GM12878 (cell line): Measurements from ENCODE around the gene PRSS56. TPM values are rescaled to one million over a fixed set of nuclear protein-coding genes. Genes with fewer than 3 reads are reported as not detected.

Experiments
- ATAC-seq: fragments of 200-7000 bp; cut with Tn5 transposase; 3 replicates; pipeline ENCODE4 v1.9.1; 2020; ENCODE audit warnings: mild to moderate bottlenecking, moderate library complexity
- BruUV-seq: library from RNA; stranded (reverse); fragments of 400-500 nt; replicated peaks from 2 replicates; lab custom pipeline; 2021; lab: Mats Ljungman, UMichigan
- CTCF ChIA-PET: fragments of 300-600 bp; sonication (Branson Sonifier 250); formaldehyde crosslinking; extraction: SDS; loops from one replicate; lab custom pipeline; 2021; ENCODE audit warnings: inconsistent platforms; lab: Yijun Ruan, JAX
- POLR2A ChIA-PET: fragments of 350-600 bp; formaldehyde crosslinking; extraction: SDS; loops from one replicate; lab custom pipeline; 2021; ENCODE audit warnings: inconsistent platforms; lab: Charles Lee
- RAD21 ChIA-PET: fragments of 300-600 bp; sonication (Branson Sonifier 250); formaldehyde crosslinking; loops from one replicate; lab custom pipeline; 2023; ENCODE audit warnings: antibody characterized with exemption; ENCODE audit not compliant: unreplicated experiment; lab: Charles Lee
- SMC1A ChIA-PET: fragments of 300-600 bp; sonication (Branson Sonifier 250); formaldehyde crosslinking; loops from one replicate; lab custom pipeline; 2023; ENCODE audit not compliant: unreplicated experiment, uncharacterized antibody; lab: Charles Lee
- DNase-seq: peaks from one replicate; pipeline ENCODE4 v3.0.0-alpha.2; 2011; ENCODE audit warnings: low read depth, low spot score
- FAIRE-seq: peaks from 3 replicates; lab custom pipeline; 2011; peaks lifted over from hg19 to GRCh38; lab: Jason Lieb, UNC
- H2AFZ ChIP-seq: 2 replicates; pipeline ENCODE4 v1.6.0; 2011; ENCODE audit warnings: low read depth, low read length, control low read depth; ENCODE audit not compliant: control insufficient read depth
- H3K27ac ChIP-seq: 2 replicates; pipeline ENCODE4 v1.5.1; 2011; ENCODE audit warnings: control low read depth; ENCODE audit not compliant: control insufficient read depth, insufficient read depth
- H3K27me3 ChIP-seq, 2 experiments: replicated peaks in 1 of 2; 2 replicates each; pipeline versions ENCODE4 v1.6.0 to v1.6.1; 2011; ENCODE audit warnings: low read length in 1 of 2; ENCODE audit not compliant: control insufficient read depth in 2 of 2, insufficient read depth in 2 of 2
- H3K36me3 ChIP-seq, 2 experiments: 2 replicates each; pipeline ENCODE4 v1.5.1; 2011; ENCODE audit warnings: low read length in 1 of 2; ENCODE audit not compliant: control insufficient read depth in 2 of 2, insufficient read depth in 2 of 2
- H3K4me1 ChIP-seq: 2 replicates; pipeline ENCODE4 v1.6.1; 2011; ENCODE audit warnings: mild to moderate bottlenecking, low read length, moderate library complexity, mixed read lengths; ENCODE audit not compliant: control insufficient read depth, insufficient read depth
- H3K4me2 ChIP-seq: 2 replicates; pipeline ENCODE4 v1.6.0; 2011; ENCODE audit warnings: control low read depth; ENCODE audit not compliant: control insufficient read depth, insufficient read depth
- H3K4me3 ChIP-seq: fragments of 200-600 bp; sonication (generic); 2 replicates; pipeline ENCODE4 v1.5.1; 2016
- H3K79me2 ChIP-seq: 2 replicates; pipeline ENCODE4 v1.6.0; 2011; ENCODE audit warnings: low read length; ENCODE audit not compliant: control insufficient read depth, insufficient read depth
- H3K9ac ChIP-seq: 2 replicates; pipeline ENCODE4 v1.8.0; 2011; ENCODE audit warnings: low read length, control low read depth, mixed read lengths; ENCODE audit not compliant: control insufficient read depth, insufficient read depth
- H3K9me3 ChIP-seq: replicated peaks from 3 replicates; pipeline ENCODE4 v1.5.1; 2011; ENCODE audit warnings: mild to moderate bottlenecking, low read length; ENCODE audit not compliant: control insufficient read depth, insufficient read depth
- H4K20me1 ChIP-seq: 2 replicates; pipeline ENCODE4 v1.6.0; 2011; ENCODE audit not compliant: control insufficient read depth, insufficient read depth
- BCL11A ChIP-seq: IDR thresholded peaks from 2 replicates; pipeline ENCODE4 v1.6.1; 2011; ENCODE audit warnings: low read depth, low read length
- BCLAF1 ChIP-seq: fragments of 450-650 bp; IDR thresholded peaks from 2 replicates; pipeline ENCODE4 v1.6.1; 2017; ENCODE audit warnings: antibody characterized with exemption, mild to moderate bottlenecking, moderate library complexity
- BHLHE40 ChIP-seq, 2 experiments: fragments of 450-650 bp in 1 of 2; IDR thresholded peaks; 2 replicates each; pipeline ENCODE4 v1.6.1; 2011 to 2017; ENCODE audit warnings: low read depth in 2 of 2, borderline replicate concordance in 1 of 2, improper control_type of control experiment in 1 of 2, low read length in 1 of 2, mild to moderate bottlenecking in 1 of 2
- IRF3 ChIP-seq: fragments of 450-650 bp; IDR thresholded peaks from 2 replicates; pipeline ENCODE4 v1.6.1; 2014; ENCODE audit warnings: mild to moderate bottlenecking
- JUND ChIP-seq: IDR thresholded peaks from 2 replicates; pipeline ENCODE4 v1.6.1; 2012; ENCODE audit warnings: low read depth, mild to moderate bottlenecking, low read length, improper control_type of control experiment, moderate library complexity
- MYB ChIP-seq: fragments of 150-350 bp; IDR thresholded peaks from 2 replicates; pipeline ENCODE4 v1.6.1; 2014; ENCODE audit warnings: mild to moderate bottlenecking, low read depth, low read length, borderline replicate concordance
- PAX8 ChIP-seq: fragments of 450-650 bp; IDR thresholded peaks from 2 replicates; pipeline ENCODE4 v1.6.1; 2017; ENCODE audit warnings: mild to moderate bottlenecking, moderate library complexity
- TCF3 ChIP-seq: IDR thresholded peaks from 2 replicates; pipeline ENCODE4 v1.6.1; 2012; ENCODE audit warnings: low read depth, mild to moderate bottlenecking, low read length, borderline replicate concordance; ENCODE audit not compliant: insufficient read depth
- ZBTB40 ChIP-seq: fragments of 450-650 bp; IDR thresholded peaks from 2 replicates; pipeline ENCODE4 v1.6.1; 2016; ENCODE audit warnings: mild to moderate bottlenecking, moderate library complexity, borderline replicate concordance
- ZNF274 ChIP-seq: IDR thresholded peaks from one replicate; pipeline ENCODE4 v1.8.0; 2011; ENCODE audit not compliant: insufficient read length, insufficient read depth
- WGBS: methylation state at CpG from one replicate; pipeline ENCODE4 v1.1.6; 2016; ENCODE audit warnings: low lambda C conversion rate; ENCODE audit not compliant: insufficient replicate concordance, insufficient coverage; ENCODE audit errors: missing lambda C conversion rate; 5-methylcytosine and 5-hydroxymethylcytosine counted together
- in situ Hi-C: fragments of 300-500 bp; cut with MboI; formaldehyde crosslinking; loops from 9 replicates; pipeline ENCODE4 v1.14.3; 2018; ENCODE audit warnings: mixed read lengths
- intact Hi-C: fragments of 100-400 bp; cut with micrococcal nuclease; formaldehyde crosslinking; loops from one replicate; pipeline ENCODE4 v1.14.2; 2022; ENCODE audit not compliant: unreplicated experiment
- polyA plus RNA-seq, 11 experiments: library from polyadenylated mRNA; depleted of rRNA in 4 of 11; unstranded in 6 of 11; stranded (reverse) in 5 of 11; fragments of >200 nt; fragmentation: Nextera tagmentation in 4 of 11; fragmentation: Illumina TruSeq in 1 of 11; extraction: Ambion mirVana in 4 of 11; extraction: Trizol in 1 of 11; gene quantifications; 1 replicate in 1 of 11; 2 replicates in 10 of 11; pipeline versions ENCODE4 v1.2.1 to v1.2.3, GENCODE V29; 2011 to 2016; ENCODE audit warnings: inconsistent platforms in 2 of 11, missing spikeins in 2 of 11, low read depth in 1 of 11
- total RNA-seq, 4 experiments: library from RNA; depleted of rRNA in 3 of 4; stranded (reverse); fragments of >200 nt in 3 of 4; fragmentation: Illumina TruSeq in 1 of 4; extraction: Trizol in 1 of 4; gene quantifications; 2 replicates each; pipeline versions ENCODE4 v1.2.1 to v1.2.3, GENCODE V29; 2013 to 2021

The PRSS56 gene
- total and polyA plus RNA-seq, 10 of the 15 experiments (the other 5 are each of a cell fraction or from before 2014, with no cell fraction given): not detected

- WGBS: 21% methylated on average over 4 of the region's 4 CpGs
- ChIA-PET SMC1A (interaction anchor here (0.5 kb wide), 1 partner anchor 76 kb away, joined by 4 read pairs; no protein-coding TSS in a partner anchor), RAD21 (no interaction called here), POLR2A (no interaction called here), CTCF (no interaction called here)
- Histone ChIP-seq H3K4me2 (no peak overlapping the region), H2AFZ (no peak overlapping the region), H3K4me3 (no peak overlapping the region), H3K9me3 (no peaks in the 10 kb centered on the region), H3K4me1 (no peaks in the 10 kb centered on the region), H3K79me2 (no peaks in the 10 kb centered on the region), H3K9ac (no peak overlapping the region), H3K36me3 (no peaks in the 10 kb centered on the region), H3K27ac (no peak overlapping the region), H3K27me3 (peaks cover 5 to 9% of the 10 kb centered on the region in 2 experiments), H4K20me1 (no peaks in the 10 kb centered on the region)
- DNase-seq (no peak), FAIRE-seq (no peak), ATAC-seq (no peak)
- no TSS peak for BruUV-seq
- in situ Hi-C loops: no loop called here
- no peak for TF ChIP-seq IRF3
- TF ChIP-seq TCF3: no peak
- no peak for TF ChIP-seq BCL11A
- TF ChIP-seq JUND: no peak
- no peak for TF ChIP-seq ZNF274
- no peak for TF ChIP-seq BHLHE40 (IDR thresholded peaks at IDR 0.05; ENCODE audit: borderline replicate concordance in 1 of 2, low read depth in 2 of 2, low read length in 1 of 2)
- no peak for TF ChIP-seq MYB
- intact Hi-C loops: no loop called here
These were observed 13.5 kb upstream of the PRSS56 start for GRCh38 chr2:232506709-232507108.

- no TSS peak for BruUV-seq
- H3K27ac ChIP-seq: no peak overlapping the region
- ChIA-PET POLR2A (no interaction called here), SMC1A (no interaction called here), RAD21 (no interaction called here), CTCF (no interaction called here)
- FAIRE-seq (no peak), ATAC-seq (no peak), DNase-seq (no peak)
- in situ Hi-C loops: no loop called here
- no peak overlapping the region for H3K4me3 ChIP-seq
- no peak overlapping the region for H2AFZ ChIP-seq
- H3K9ac ChIP-seq: no peak overlapping the region
- H3K27me3 ChIP-seq: peaks cover 5 to 7% of the 10 kb centered on the region in 2 experiments
- no peak overlapping the region for H3K4me2 ChIP-seq
- H3K79me2 ChIP-seq: no peaks in the 10 kb centered on the region
- 33% methylated on average over 7 of the region's 7 CpGs for WGBS
- no peaks in the 10 kb centered on the region for H3K4me1 ChIP-seq
- intact Hi-C loops: no loop called here
- H3K36me3 ChIP-seq: no peaks in the 10 kb centered on the region
- H3K9me3 ChIP-seq: no peaks in the 10 kb centered on the region
- no peaks in the 10 kb centered on the region for H4K20me1 ChIP-seq
- TF ChIP-seq PAX8 (no peak), BCLAF1 (no peak), ZBTB40 (no peak)
These were observed 11.9 kb upstream of the PRSS56 start for GRCh38 chr2:232508251-232508650.
